GM21786 (cell line): Measurements from ENCODE around the gene WDR90.

Experiments
- ATAC-seq: cut with Tn5 transposase; IDR thresholded peaks from one replicate; pipeline ENCODE4 v1.9.1; 2021; ENCODE audit not compliant: unreplicated experiment

WDR90 gene

GRCh38 chr16:658679-659571, 9.8 kb downstream of the WDR90 start:
- no peak for ATAC-seq

GRCh38 chr16:659618-660017, 10.5 kb downstream of the WDR90 start:
- no peak for ATAC-seq

- no peak for ATAC-seq
Observed at GRCh38 chr16:660132-660458, 10.9 kb downstream of the WDR90 start.

GRCh38 chr16:660459-661183, 11.5 kb downstream of the WDR90 start:
- ATAC-seq, result peak; percentile 60

- ATAC-seq, result no peak
Observed at GRCh38 chr16:661184-661821, 12.1 kb downstream of the WDR90 start.

GRCh38 chr16:662095-662494, 12.9 kb downstream of the WDR90 start:
- no peak for ATAC-seq

GRCh38 chr16:662597-662996, 13.4 kb downstream of the WDR90 start:
- no peak for ATAC-seq

- ATAC-seq, result no peak
Observed at GRCh38 chr16:666572-666971, 17.4 kb downstream of the WDR90 start.

- ATAC-seq, result no peak
Observed at GRCh38 chr16:667113-667779, 18.1 kb downstream of the WDR90 start.

GRCh38 chr16:667780-668518, 18.8 kb downstream of the WDR90 start, which contains the start of gene RHOT2:
RHOT2 (plus strand) TSS chr16:668132; CDS start chr16:668200, 68 bp downstream.
- ATAC-seq, result peak; percentile 83

GRCh38 chr16:668519-669171, 19.5 kb downstream of the WDR90 start:
- no peak for ATAC-seq

- ATAC-seq, result no peak
Observed at GRCh38 chr16:669666-670065, 20.5 kb downstream of the WDR90 start.

- ATAC-seq, result no peak
Observed at GRCh38 chr16:670485-671352, 21.6 kb downstream of the WDR90 start.

GRCh38 chr16:671353-672131, 22.4 kb downstream of the WDR90 start:
- no peak for ATAC-seq

GRCh38 chr16:672371-672770, 23.2 kb downstream of the WDR90 start:
- no peak for ATAC-seq

- no peak for ATAC-seq
Observed at GRCh38 chr16:672851-673250, 23.7 kb downstream of the WDR90 start.

- ATAC-seq, result no peak
Observed at GRCh38 chr16:673399-673991, 24.3 kb downstream of the WDR90 start.
